Measurements from ENCODE around the gene RAP2A.

The RAP2A gene

DNA sequence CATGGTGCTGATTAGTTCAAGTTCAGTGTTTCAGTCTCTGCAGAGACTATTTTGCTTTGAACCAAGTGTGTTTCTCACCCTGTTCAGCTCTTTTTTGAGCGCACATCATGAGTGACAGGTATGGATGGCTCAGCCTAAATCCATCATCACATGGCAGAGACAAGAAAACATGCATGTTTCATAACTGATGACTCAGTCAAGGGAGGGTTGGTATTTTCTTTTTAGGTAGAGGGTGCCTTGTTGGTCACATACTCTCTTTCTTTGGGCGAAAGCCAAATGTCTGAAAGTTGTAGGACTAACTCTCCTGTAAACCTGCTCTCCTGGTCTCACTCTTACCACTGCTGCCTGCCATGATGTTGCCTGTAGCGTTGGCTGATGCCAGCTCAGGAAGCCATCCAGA lies 48.1 kb upstream of the RAP2A start:
- no peak overlapping the region for H3K4me3 ChIP-seq (ENCODE audit: low read length, poor library complexity, severe bottlenecking)
- no peak overlapping the region for H3K4me2 ChIP-seq (ENCODE audit: low read depth, low read length, poor library complexity, severe bottlenecking)
- H3F3A ChIP-seq (ENCODE audit: low read depth), result no peaks in the 10 kb centered on the region
- H3K36me3 ChIP-seq (ENCODE audit: insufficient read depth, low read length), result no peaks in the 10 kb centered on the region
- no peak overlapping the region for H3K9ac ChIP-seq (ENCODE audit: low read depth, low read length, poor library complexity, severe bottlenecking)
- no peaks in the 10 kb centered on the region for H4K20me1 ChIP-seq (ENCODE audit: insufficient read depth, low read length, poor library complexity, severe bottlenecking)
- peaks cover 18% of the 10 kb centered on the region for H3K4me1 ChIP-seq (ENCODE audit: insufficient read depth, low read length, poor library complexity, severe bottlenecking)
- no peaks in the 10 kb centered on the region for H3K27me3 ChIP-seq (ENCODE audit: insufficient read depth, low read length, poor library complexity, severe bottlenecking)
- H3K79me2 ChIP-seq (ENCODE audit: insufficient read depth, low read length), result no peaks in the 10 kb centered on the region
- no peak overlapping the region for H2AFZ ChIP-seq (ENCODE audit: low read length)
- no peak for TF ChIP-seq EZH2phosphoT487 (IDR thresholded peaks at IDR 0.05; ENCODE audit: borderline replicate concordance)
- TF ChIP-seq, protein P1, sequence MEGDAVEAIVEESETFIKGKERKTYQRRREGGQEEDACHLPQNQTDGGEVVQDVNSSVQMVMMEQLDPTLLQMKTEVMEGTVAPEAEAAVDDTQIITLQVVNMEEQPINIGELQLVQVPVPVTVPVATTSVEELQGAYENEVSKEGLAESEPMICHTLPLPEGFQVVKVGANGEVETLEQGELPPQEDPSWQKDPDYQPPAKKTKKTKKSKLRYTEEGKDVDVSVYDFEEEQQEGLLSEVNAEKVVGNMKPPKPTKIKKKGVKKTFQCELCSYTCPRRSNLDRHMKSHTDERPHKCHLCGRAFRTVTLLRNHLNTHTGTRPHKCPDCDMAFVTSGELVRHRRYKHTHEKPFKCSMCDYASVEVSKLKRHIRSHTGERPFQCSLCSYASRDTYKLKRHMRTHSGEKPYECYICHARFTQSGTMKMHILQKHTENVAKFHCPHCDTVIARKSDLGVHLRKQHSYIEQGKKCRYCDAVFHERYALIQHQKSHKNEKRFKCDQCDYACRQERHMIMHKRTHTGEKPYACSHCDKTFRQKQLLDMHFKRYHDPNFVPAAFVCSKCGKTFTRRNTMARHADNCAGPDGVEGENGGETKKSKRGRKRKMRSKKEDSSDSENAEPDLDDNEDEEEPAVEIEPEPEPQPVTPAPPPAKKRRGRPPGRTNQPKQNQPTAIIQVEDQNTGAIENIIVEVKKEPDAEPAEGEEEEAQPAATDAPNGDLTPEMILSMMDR (conservative IDR thresholded peaks at IDR 0.05; ENCODE audit: low read length), result no peak
- no peaks in the 10 kb centered on the region for H3K9me3 ChIP-seq (ENCODE audit: insufficient read depth, low read depth, low read length)
- H3K9me2 ChIP-seq (replicated peaks; ENCODE audit: low read depth, low read length), result no peaks in the 10 kb centered on the region

DNA sequence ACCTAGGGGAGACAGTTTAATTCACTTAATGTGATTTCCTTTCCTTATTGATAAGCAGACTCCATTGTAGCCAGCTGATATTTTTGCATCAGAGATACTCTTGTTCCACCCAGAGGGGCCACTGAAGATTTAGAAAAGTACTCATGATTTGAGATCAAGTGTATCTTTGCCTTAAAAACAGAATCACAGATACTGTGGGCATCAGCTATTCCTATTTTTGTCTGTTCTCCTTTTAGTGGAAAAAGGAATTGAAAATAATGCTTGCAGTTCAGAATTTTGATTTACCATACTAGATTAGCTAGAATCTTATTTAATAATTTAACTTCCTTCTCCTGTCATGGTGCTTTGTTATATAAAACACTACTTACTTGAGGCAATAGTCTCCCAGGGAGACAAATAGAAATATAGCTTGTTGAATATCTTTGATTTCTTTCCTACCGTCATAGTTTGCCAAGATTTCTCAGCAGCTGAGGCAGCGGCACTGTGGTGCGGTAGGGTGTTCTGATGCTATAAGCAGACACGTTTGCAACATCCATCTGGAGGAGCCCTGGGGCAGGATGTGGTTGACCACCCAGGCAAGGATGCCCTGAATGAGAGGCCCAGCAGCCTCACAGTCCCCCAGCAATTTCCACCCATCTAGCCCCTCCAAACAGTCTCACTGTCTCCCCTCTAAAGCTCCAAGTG lies 47.0 kb upstream of the RAP2A start:
- H3K9me2 ChIP-seq (replicated peaks; ENCODE audit: low read depth, low read length), result no peaks in the 10 kb centered on the region
- no peaks in the 10 kb centered on the region for H3K27me3 ChIP-seq (ENCODE audit: insufficient read depth, low read length, poor library complexity, severe bottlenecking)
- H2AFZ ChIP-seq (ENCODE audit: low read length), result no peak overlapping the region
- H3F3A ChIP-seq (ENCODE audit: low read depth), result no peaks in the 10 kb centered on the region
- no peaks in the 10 kb centered on the region for H4K20me1 ChIP-seq (ENCODE audit: insufficient read depth, low read length, poor library complexity, severe bottlenecking)
- H3K4me3 ChIP-seq (ENCODE audit: low read length, poor library complexity, severe bottlenecking), result no peak overlapping the region
- no peaks in the 10 kb centered on the region for H3K9me3 ChIP-seq (ENCODE audit: insufficient read depth, low read depth, low read length)
- no peak for TF ChIP-seq EZH2phosphoT487 (IDR thresholded peaks at IDR 0.05; ENCODE audit: borderline replicate concordance)
- TF ChIP-seq, protein P1 (conservative IDR thresholded peaks at IDR 0.05; ENCODE audit: low read length), result no peak
- H3K79me2 ChIP-seq (ENCODE audit: insufficient read depth, low read length), result no peaks in the 10 kb centered on the region
- H3K36me3 ChIP-seq (ENCODE audit: insufficient read depth, low read length), result no peaks in the 10 kb centered on the region
- H3K4me2 ChIP-seq (ENCODE audit: low read depth, low read length, poor library complexity, severe bottlenecking), result peak overlapping the region; percentile 23
- peaks cover 18% of the 10 kb centered on the region for H3K4me1 ChIP-seq (ENCODE audit: insufficient read depth, low read length, poor library complexity, severe bottlenecking)
- no peak overlapping the region for H3K9ac ChIP-seq (ENCODE audit: low read depth, low read length, poor library complexity, severe bottlenecking)

DNA sequence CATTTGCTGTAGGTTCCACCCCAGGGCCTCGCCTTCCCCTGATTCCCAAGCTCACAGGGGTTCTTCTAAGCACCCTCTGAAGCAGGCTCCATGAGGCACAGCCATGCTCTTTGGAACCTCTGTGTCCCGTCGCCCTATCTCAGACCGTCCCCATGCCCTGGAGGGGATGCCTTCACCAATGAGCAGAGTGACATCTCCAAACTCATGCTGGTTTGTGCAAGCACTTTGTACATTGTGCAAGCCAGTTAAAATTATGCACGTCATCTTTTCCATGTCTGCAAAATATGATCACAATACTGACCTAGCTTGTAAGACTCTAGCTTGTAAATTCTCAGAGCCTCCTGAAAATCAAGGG lies 46.5 kb upstream of the RAP2A start:
- no peak for TF ChIP-seq EZH2phosphoT487 (IDR thresholded peaks at IDR 0.05; ENCODE audit: borderline replicate concordance)
- TF ChIP-seq, protein P1 (conservative IDR thresholded peaks at IDR 0.05; ENCODE audit: low read length), result no peak
- Histone ChIP-seq H3K4me1 (ENCODE audit: insufficient read depth, low read length, poor library complexity, severe bottlenecking) (peaks cover 18% of the 10 kb centered on the region), H3K36me3 (ENCODE audit: insufficient read depth, low read length) (no peaks in the 10 kb centered on the region), H3F3A (ENCODE audit: low read depth) (no peaks in the 10 kb centered on the region), H2AFZ (ENCODE audit: low read length) (no peak overlapping the region), H3K4me3 (ENCODE audit: low read length, poor library complexity, severe bottlenecking) (no peak overlapping the region), H3K4me2 (ENCODE audit: low read depth, low read length, poor library complexity, severe bottlenecking) (peak overlapping the region; percentile 23), H4K20me1 (ENCODE audit: insufficient read depth, low read length, poor library complexity, severe bottlenecking) (no peaks in the 10 kb centered on the region), H3K9me3 (ENCODE audit: insufficient read depth, low read depth, low read length) (no peaks in the 10 kb centered on the region), H3K27me3 (ENCODE audit: insufficient read depth, low read length, poor library complexity, severe bottlenecking) (no peaks in the 10 kb centered on the region), H3K79me2 (ENCODE audit: insufficient read depth, low read length) (no peaks in the 10 kb centered on the region), H3K9me2 (replicated peaks; ENCODE audit: low read depth, low read length) (no peaks in the 10 kb centered on the region), H3K9ac (ENCODE audit: low read depth, low read length, poor library complexity, severe bottlenecking) (no peak overlapping the region)
